AG10803 (cell line): ENCODE measurements around the gene NPY.

Experiments used
- DNase-seq: peaks from one replicate; pipeline ENCODE4 v3.0.0; 2010; ENCODE audit warnings: low read depth
- H3K4me3 ChIP-seq: 2 replicates; pipeline ENCODE4 v1.5.1; 2011; ENCODE audit warnings: mild to moderate bottlenecking, low read length, control low read depth
- CTCF ChIP-seq: conservative IDR thresholded peaks from 2 replicates; pipeline ENCODE4 v1.5.1; 2011; ENCODE audit warnings: mild to moderate bottlenecking, low read length, control low read depth, inconsistent platforms

NPY gene

GRCh38 chr7:24328050-24328449 lies 44.1 kb downstream of the NPY start:
- no peak for DNase-seq
- H3K4me3 ChIP-seq = no peak overlapping the region
- no peak for TF ChIP-seq CTCF

GRCh38 chr7:24328894-24329293 lies 44.9 kb downstream of the NPY start:
- no peak for DNase-seq

GRCh38 chr7:24334012-24334411 lies 50.0 kb downstream of the NPY start:
- DNase-seq = no peak
- TF ChIP-seq CTCF = no peak
- no peak overlapping the region for H3K4me3 ChIP-seq

More at GRCh38 chr7:24328894-24329293, 44.9 kb downstream of the NPY start:
- H3K4me3 ChIP-seq = no peak overlapping the region
- TF ChIP-seq CTCF = no peak

- TF ChIP-seq CTCF = no peak
- DNase-seq = no peak
These were observed 50.6 kb downstream of the NPY start for GRCh38 chr7:24334627-24335026.

GRCh38 chr7:24336461-24336860 lies 52.5 kb downstream of the NPY start:
- no peak overlapping the region for H3K4me3 ChIP-seq
- no peak for DNase-seq
- TF ChIP-seq CTCF = no peak

More at GRCh38 chr7:24334627-24335026, 50.6 kb downstream of the NPY start:
- no peak overlapping the region for H3K4me3 ChIP-seq

- no peak for DNase-seq
- no peak for TF ChIP-seq CTCF
- H3K4me3 ChIP-seq = no peak overlapping the region
These were observed 53.2 kb downstream of the NPY start for GRCh38 chr7:24337180-24337579.

GRCh38 chr7:24339575-24339974 lies 55.6 kb downstream of the NPY start:
- TF ChIP-seq CTCF = no peak
- H3K4me3 ChIP-seq = no peak overlapping the region
- no peak for DNase-seq
